ENCODE data around the gene C1orf159. TPM values are rescaled to one million over a fixed set of nuclear protein-coding genes. Genes with fewer than 3 reads are reported as not detected.

The C1orf159 gene
- total RNA-seq, 2 donors from 2014 or later, result 23.1 to 29.5 TPM

DNA sequence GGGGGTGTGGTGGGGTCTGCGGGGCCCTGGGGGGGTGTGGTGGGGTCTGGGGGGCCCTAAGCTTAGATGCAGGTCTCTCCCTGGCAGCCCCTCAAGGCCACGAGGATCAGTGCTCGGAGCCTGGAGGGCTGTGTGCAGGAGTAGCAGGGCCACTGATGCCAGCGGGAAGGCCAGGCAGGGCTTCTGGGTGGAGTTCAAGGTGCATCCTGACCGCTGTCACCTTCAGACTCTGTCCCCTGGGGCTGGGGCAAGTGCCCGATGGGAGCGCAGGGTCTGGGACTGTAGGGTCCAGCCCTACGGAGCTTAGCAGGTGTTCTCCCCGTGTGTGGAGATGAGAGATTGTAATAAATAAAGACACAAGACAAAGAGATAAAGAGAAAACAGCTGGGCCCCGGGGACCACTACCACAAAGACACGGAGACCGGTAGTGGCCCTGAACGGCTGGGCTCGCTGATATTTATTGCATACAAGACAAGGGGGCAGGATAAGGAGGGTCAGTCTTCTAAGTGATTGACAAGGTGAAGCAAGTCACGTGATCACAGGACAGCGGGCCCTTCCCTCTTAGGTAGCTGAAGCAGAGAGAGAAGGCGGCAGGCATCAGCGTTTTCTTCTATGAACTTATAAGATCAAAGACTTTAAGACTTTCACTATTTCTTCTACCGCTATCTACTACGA is 50.5 kb downstream of the C1orf159 start:
- WGBS, 2 experiments (ENCODE audit: insufficient coverage in 1 of 2, insufficient read length in 1 of 2), result 77 to 80% methylated on average over 11 to 19 of the region's 20 CpGs
- no peaks in the 10 kb centered on the region for H3K36me3 Mint-ChIP-seq (ENCODE audit: low read depth)
- no peak overlapping the region for H3K4me3 Mint-ChIP-seq
- Histone ChIP-seq H3K36me3 (ENCODE audit: control insufficient read depth, insufficient read depth, low read length) (no peaks in the 10 kb centered on the region), H3K9ac (ENCODE audit: extremely low read depth, low read length, poor library complexity, severe bottlenecking) (no peak overlapping the region), H3K4me3 (ENCODE audit: low read length) (no peak overlapping the region), H3K27me3 (ENCODE audit: control insufficient read depth, insufficient read depth, low read length, poor library complexity, severe bottlenecking) (peaks cover 64% of the 10 kb centered on the region), H3K9me3 (ENCODE audit: control insufficient read depth, low read length) (no peaks in the 10 kb centered on the region), H3K27ac (ENCODE audit: low read depth, low read length) (no peak overlapping the region), H3K4me1 (ENCODE audit: control insufficient read depth, insufficient read depth, low read length) (no peaks in the 10 kb centered on the region)
- TF ChIP-seq, protein P1, sequence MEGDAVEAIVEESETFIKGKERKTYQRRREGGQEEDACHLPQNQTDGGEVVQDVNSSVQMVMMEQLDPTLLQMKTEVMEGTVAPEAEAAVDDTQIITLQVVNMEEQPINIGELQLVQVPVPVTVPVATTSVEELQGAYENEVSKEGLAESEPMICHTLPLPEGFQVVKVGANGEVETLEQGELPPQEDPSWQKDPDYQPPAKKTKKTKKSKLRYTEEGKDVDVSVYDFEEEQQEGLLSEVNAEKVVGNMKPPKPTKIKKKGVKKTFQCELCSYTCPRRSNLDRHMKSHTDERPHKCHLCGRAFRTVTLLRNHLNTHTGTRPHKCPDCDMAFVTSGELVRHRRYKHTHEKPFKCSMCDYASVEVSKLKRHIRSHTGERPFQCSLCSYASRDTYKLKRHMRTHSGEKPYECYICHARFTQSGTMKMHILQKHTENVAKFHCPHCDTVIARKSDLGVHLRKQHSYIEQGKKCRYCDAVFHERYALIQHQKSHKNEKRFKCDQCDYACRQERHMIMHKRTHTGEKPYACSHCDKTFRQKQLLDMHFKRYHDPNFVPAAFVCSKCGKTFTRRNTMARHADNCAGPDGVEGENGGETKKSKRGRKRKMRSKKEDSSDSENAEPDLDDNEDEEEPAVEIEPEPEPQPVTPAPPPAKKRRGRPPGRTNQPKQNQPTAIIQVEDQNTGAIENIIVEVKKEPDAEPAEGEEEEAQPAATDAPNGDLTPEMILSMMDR (conservative IDR thresholded peaks at IDR 0.05), result no peak
- no peak for DNase-seq
- no peak overlapping the region for H3K27ac Mint-ChIP-seq
- H3K9me3 Mint-ChIP-seq, result no peaks in the 10 kb centered on the region
- H3K4me1 Mint-ChIP-seq, result no peaks in the 10 kb centered on the region
- H3K27me3 Mint-ChIP-seq (ENCODE audit: insufficient read depth), result peaks cover 60% of the 10 kb centered on the region

DNA sequence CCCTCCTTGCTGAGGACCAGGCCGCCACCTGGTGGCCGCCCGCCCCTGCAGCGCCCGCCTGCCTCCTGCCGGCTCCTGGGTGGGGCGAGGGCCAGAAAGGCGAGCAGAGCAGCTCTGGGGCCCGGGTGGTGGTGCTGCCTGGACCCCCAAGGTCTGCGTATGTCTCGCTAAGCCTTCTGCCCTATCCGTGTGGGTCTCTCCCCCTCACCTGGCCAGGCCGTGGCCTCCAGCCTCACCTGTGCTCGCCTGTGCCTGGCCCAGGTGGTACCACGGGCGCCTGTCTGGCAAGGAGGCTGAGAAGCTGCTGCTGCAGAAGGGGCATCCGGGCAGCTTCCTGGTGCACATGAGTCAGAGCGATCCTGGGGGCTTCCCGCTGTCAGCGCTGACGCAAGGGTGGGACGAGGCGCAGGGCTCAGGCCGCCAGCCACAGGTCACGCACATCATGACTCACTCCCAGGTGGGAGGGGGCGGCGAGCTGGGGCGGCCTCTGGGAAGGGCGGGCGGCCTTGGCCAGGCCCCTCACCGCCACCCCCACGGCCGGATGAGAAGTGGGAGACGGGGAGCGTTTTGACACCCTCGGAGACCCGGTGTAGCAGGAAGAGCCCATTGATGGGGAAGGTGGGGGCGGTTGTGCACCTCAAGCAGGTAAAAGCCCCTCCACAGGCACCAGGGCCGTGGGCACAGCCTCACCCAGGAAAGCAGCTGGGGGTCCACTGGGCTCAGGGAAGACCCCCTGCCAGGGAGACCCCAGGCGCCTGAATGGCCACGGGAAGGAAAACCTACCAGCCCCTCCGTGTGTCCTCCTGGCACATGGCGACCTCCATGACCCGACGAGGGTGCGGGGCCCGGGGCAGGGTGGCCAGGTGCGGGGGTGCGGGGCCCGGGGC is 51.7 kb downstream of the C1orf159 start:
- Mint-ChIP-seq H3K4me1 (no peaks in the 10 kb centered on the region), H3K27ac (no peak overlapping the region), H3K36me3 (ENCODE audit: low read depth) (no peaks in the 10 kb centered on the region), H3K27me3 (ENCODE audit: insufficient read depth) (peaks cover 60% of the 10 kb centered on the region), H3K4me3 (no peak overlapping the region), H3K9me3 (no peaks in the 10 kb centered on the region)
- H3K9ac ChIP-seq (ENCODE audit: extremely low read depth, low read length, poor library complexity, severe bottlenecking), result no peak overlapping the region
- TF ChIP-seq, protein P1 (conservative IDR thresholded peaks at IDR 0.05), result peak; percentile 97
- 12 to 33% methylated on average over 18 to 47 of the region's 50 CpGs for WGBS, 2 experiments (ENCODE audit: insufficient coverage in 1 of 2, insufficient read length in 1 of 2)
- no peak overlapping the region for H3K27ac ChIP-seq (ENCODE audit: low read depth, low read length)
- H3K4me3 ChIP-seq (ENCODE audit: low read length), result no peak overlapping the region
- DNase-seq, result peak; percentile 92
- H3K36me3 ChIP-seq (ENCODE audit: control insufficient read depth, insufficient read depth, low read length), result no peaks in the 10 kb centered on the region
- no peaks in the 10 kb centered on the region for H3K4me1 ChIP-seq (ENCODE audit: control insufficient read depth, insufficient read depth, low read length)
- H3K9me3 ChIP-seq (ENCODE audit: control insufficient read depth, low read length), result no peaks in the 10 kb centered on the region
- H3K27me3 ChIP-seq (ENCODE audit: control insufficient read depth, insufficient read depth, low read length, poor library complexity, severe bottlenecking), result peaks cover 62% of the 10 kb centered on the region

DNA sequence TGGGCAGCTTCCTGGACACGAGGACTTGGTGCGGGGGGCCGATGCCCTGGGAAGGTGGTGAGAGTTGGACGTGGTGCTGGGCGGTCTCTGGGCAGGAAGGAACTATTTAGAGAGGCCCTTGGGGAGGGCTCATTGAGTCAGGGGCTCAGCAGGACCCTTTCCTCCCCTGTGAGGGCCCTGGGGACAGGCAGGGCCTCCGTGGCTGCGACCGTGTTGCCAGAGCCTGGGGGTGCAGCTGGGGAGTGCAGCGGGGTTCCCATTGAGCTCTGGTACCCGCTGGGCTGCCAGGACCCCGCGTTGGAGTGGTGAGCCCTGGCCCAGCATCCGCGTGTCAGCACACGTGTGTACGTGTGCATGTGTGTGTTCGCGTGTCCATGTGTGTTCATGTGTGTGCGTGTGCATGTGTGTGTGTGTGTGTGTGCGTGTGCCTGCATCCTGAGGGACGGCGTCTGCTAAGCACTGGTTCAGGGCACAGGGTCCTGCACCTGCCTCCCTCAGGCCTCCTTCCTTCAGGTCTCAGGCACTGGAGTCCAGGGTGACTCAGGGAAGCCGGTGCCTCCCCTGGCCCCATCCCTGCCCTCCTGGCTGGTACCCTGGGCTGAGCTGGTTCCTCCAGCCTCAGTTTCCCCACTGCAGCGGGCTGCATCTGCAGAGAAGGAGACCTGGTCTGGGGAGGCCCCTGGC is 52.5 kb downstream of the C1orf159 start:
- H3K27me3 ChIP-seq (ENCODE audit: control insufficient read depth, insufficient read depth, low read length, poor library complexity, severe bottlenecking), result peaks cover 70% of the 10 kb centered on the region
- H3K27me3 Mint-ChIP-seq (ENCODE audit: insufficient read depth), result peaks cover 67% of the 10 kb centered on the region
- H3K9ac ChIP-seq (ENCODE audit: extremely low read depth, low read length, poor library complexity, severe bottlenecking), result no peak overlapping the region
- H3K4me1 ChIP-seq (ENCODE audit: control insufficient read depth, insufficient read depth, low read length), result no peaks in the 10 kb centered on the region
- H3K9me3 Mint-ChIP-seq, result no peaks in the 10 kb centered on the region
- H3K36me3 ChIP-seq (ENCODE audit: control insufficient read depth, insufficient read depth, low read length), result no peaks in the 10 kb centered on the region
- no peak overlapping the region for H3K27ac Mint-ChIP-seq
- H3K4me3 Mint-ChIP-seq, result no peak overlapping the region
- H3K4me3 ChIP-seq (ENCODE audit: low read length), result no peak overlapping the region
- no peak for DNase-seq
- H3K27ac ChIP-seq (ENCODE audit: low read depth, low read length), result no peak overlapping the region
- H3K4me1 Mint-ChIP-seq, result no peaks in the 10 kb centered on the region
- H3K9me3 ChIP-seq (ENCODE audit: control insufficient read depth, low read length), result no peaks in the 10 kb centered on the region
- WGBS, 2 experiments (ENCODE audit: insufficient coverage in 1 of 2, insufficient read length in 1 of 2), result 58 to 78% methylated on average over 11 to 24 of the region's 24 CpGs
- TF ChIP-seq, protein P1 (conservative IDR thresholded peaks at IDR 0.05), result no peak
- H3K36me3 Mint-ChIP-seq (ENCODE audit: low read depth), result no peaks in the 10 kb centered on the region
